Measurements from ENCODE around the gene CIAO2A. TPM values are rescaled to one million over a fixed set of nuclear protein-coding genes. Genes with fewer than 3 reads are reported as not detected.

The CIAO2A gene
- total and polyA plus RNA-seq, 10 donors: 42.2 to 129 (median 74.8) TPM

DNA sequence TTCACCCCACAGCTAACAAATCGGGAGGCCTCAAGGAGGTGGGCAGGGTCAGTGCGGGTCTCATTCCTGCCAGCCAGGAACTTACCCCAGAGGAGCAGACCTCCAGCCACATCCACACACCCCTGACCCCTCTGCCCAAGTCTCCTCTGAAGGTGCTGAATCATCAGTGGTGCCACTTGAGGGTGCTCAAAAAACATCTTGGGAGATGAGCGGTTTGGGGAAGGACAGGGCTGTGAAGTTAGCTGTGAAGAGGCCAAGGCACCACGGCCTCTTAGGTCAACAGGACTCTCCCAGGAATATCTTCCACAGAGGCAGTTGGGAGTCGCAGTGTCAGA is 48.6 kb downstream of the CIAO2A start:
- intact Hi-C loops (cut with DNase I; ENCODE audit: low total_unique reads): loop anchor here (10.0 kb wide), 1 partner anchor 210 kb away; the partner anchor contains the start of gene HERC1
- WGBS, 5 donors: 44 to 68% (median 59%) methylated on average over 3 to 5 of the region's 5 CpGs
- TF ChIP-seq POLR2A (IDR thresholded peaks at IDR 0.05): no peak
- TF ChIP-seq POLR2AphosphoS5 (IDR thresholded peaks at IDR 0.05): no peak
- TF ChIP-seq, protein P1, sequence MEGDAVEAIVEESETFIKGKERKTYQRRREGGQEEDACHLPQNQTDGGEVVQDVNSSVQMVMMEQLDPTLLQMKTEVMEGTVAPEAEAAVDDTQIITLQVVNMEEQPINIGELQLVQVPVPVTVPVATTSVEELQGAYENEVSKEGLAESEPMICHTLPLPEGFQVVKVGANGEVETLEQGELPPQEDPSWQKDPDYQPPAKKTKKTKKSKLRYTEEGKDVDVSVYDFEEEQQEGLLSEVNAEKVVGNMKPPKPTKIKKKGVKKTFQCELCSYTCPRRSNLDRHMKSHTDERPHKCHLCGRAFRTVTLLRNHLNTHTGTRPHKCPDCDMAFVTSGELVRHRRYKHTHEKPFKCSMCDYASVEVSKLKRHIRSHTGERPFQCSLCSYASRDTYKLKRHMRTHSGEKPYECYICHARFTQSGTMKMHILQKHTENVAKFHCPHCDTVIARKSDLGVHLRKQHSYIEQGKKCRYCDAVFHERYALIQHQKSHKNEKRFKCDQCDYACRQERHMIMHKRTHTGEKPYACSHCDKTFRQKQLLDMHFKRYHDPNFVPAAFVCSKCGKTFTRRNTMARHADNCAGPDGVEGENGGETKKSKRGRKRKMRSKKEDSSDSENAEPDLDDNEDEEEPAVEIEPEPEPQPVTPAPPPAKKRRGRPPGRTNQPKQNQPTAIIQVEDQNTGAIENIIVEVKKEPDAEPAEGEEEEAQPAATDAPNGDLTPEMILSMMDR (IDR thresholded peaks at IDR 0.05 in 8 of 11, conservative IDR thresholded peaks at IDR 0.05 in 3 of 11): no peak

GRCh38 chr15:64044300-64045100 is 49.1 kb downstream of the CIAO2A start:
- Histone ChIP-seq H3K9me3 (no peaks in the 10 kb centered on the region), H3K4me3 (peak overlapping the region in 5 of 8 donors; percentile 40 to 71 (median 57)), H3K27me3 (replicated peaks in 1 of 7) (no peaks in the 10 kb centered on the region), H3K36me3 (peaks cover 0 to 7% (median 0%) of the 10 kb centered on the region in 6 donors), H3K27ac (peak overlapping the region in 6 of 8 donors; percentile 14 to 90 (median 70)), H3K4me1 (peaks cover 22 to 75% (median 49%) of the 10 kb centered on the region in 6 donors)
- 38 to 48% (median 46%) methylated on average over 7 of the region's 7 CpGs for WGBS, 5 donors
- TF ChIP-seq POLR2A (IDR thresholded peaks at IDR 0.05): no peak
- TF ChIP-seq POLR2AphosphoS5 (IDR thresholded peaks at IDR 0.05): no peak
- TF ChIP-seq, protein P1 (IDR thresholded peaks at IDR 0.05 in 8 of 11, conservative IDR thresholded peaks at IDR 0.05 in 3 of 11): peak in 1 of 11 experiments; percentile 10
- intact Hi-C loops (cut with DNase I; ENCODE audit: low total_unique reads): loop anchor here (10.0 kb wide), 1 partner anchor 210 kb away; the partner anchor contains the start of gene HERC1
- DNase-seq: no peak

More for the DNA sequence above, 48.6 kb downstream of the CIAO2A start:
- Histone ChIP-seq H3K4me1 (peaks cover 22 to 78% (median 51%) of the 10 kb centered on the region in 6 donors), H3K27ac (peak overlapping the region in 6 of 8 donors; percentile 14 to 90 (median 70)), H3K27me3 (replicated peaks in 1 of 7) (no peaks in the 10 kb centered on the region), H3K36me3 (peaks cover 0 to under 1% (median 0%) of the 10 kb centered on the region in 6 donors), H3K4me3 (peak overlapping the region in 7 of 8 donors; percentile 40 to 71 (median 57)), H3K9me3 (no peaks in the 10 kb centered on the region)
- no peak for DNase-seq

DNA sequence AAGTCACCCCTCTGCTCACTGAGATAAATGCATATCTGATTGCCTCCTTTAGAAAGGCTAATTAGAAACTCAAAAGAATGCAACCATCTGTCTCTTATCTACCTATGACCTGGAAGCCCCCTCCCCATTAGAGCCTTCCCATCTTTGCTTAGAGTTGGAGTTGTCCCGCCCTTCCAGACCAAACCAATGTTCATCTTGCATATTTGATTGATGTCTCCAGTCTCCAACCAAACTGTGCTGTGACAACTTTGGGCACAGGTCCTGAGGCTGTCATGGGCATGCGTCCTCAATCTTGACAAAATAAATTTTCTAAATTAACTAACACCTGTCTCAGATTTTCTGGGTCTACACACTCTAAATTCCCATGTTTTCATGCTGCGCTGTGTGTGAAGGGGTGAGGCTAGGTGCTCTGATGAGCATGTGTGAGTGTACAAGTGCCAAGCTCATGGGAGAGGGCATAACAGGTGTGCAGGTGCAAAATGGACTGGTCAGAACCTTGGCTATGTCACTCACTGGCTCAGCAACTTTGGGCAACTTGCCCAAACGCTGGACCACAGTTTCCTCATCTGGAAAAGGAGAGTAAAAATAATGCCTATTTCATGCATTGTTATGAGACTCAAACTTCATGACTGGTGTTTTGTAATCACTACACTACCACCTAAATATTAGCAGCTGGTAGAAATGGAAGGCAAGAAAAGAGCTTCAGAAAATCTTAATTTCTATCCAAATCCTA is 54.6 kb downstream of the CIAO2A start:
- DNase-seq: no peak
- TF ChIP-seq POLR2A (IDR thresholded peaks at IDR 0.05) (no peak), POLR2AphosphoS5 (IDR thresholded peaks at IDR 0.05) (no peak)
- TF ChIP-seq, protein P1 (IDR thresholded peaks at IDR 0.05 in 8 of 11, conservative IDR thresholded peaks at IDR 0.05 in 3 of 11): no peak
- Histone ChIP-seq H3K27me3 (replicated peaks in 1 of 7) (no peaks in the 10 kb centered on the region), H3K27ac (no peak overlapping the region), H3K4me3 (no peak overlapping the region), H3K36me3 (peaks cover 0 to 42% (median 4%) of the 10 kb centered on the region in 6 donors), H3K4me1 (peaks cover 2 to 47% (median 5%) of the 10 kb centered on the region in 6 donors), H3K9me3 (no peaks in the 10 kb centered on the region)
- intact Hi-C loops (cut with DNase I; ENCODE audit: low total_unique reads): no loop called here
- 82 to 93% (median 87%) methylated on average over 4 of the region's 4 CpGs for WGBS, 5 donors

All from spleen (tissue), 11 donors.